ENCODE measurements around the gene AK9.

GRCh38 chr6:109458774-109459531 is 232.0 kb downstream of the AK9 start:
- no peak for TF ChIP-seq MAX (IDR thresholded peaks at IDR 0.05)
- no peak for TF ChIP-seq CTCF (IDR thresholded peaks at IDR 0.05; ENCODE audit: low read depth, low read length, missing input control)
- no peak for TF ChIP-seq TAF1 (conservative IDR thresholded peaks at IDR 0.05)
- no peak for TF ChIP-seq SP1 (IDR thresholded peaks at IDR 0.05)
- no peak for TF ChIP-seq JUND (IDR thresholded peaks at IDR 0.05)
- no peak for TF ChIP-seq RAD21 (IDR thresholded peaks at IDR 0.05)
- no peak for TF ChIP-seq FOXA1 (IDR thresholded peaks at IDR 0.05)
- no peak for TF ChIP-seq ATF3 (IDR thresholded peaks at IDR 0.05)
- TF ChIP-seq EGR1 (IDR thresholded peaks at IDR 0.05; ENCODE audit: low read depth in 2 of 2): no peak
- TF ChIP-seq YY1 (IDR thresholded peaks at IDR 0.05): no peak
